NCI-H1930 (cell line): ENCODE measurements around the gene RCOR3.

Source experiments
- DNase-seq, 2 experiments: peaks; one replicate each; lab custom pipeline; 2025; lab: John Stamatoyannopoulos, UW

RCOR3 gene

GRCh38 chr1:211324992-211325775, 66.0 kb downstream of the RCOR3 start:
- DNase-seq = no peak

GRCh38 chr1:211326140-211326527, 67.0 kb downstream of the RCOR3 start:
- no peak for DNase-seq

- DNase-seq = peak; percentile 10 to 44
These were observed 67.6 kb downstream of the RCOR3 start, which contains the start of gene TRAF5 for GRCh38 chr1:211326528-211327345. Gene TRAF5 (plus strand): TSS chr1:211326833. CDS start chr1:211353240, 26,407 bp downstream.

GRCh38 chr1:211327346-211327921, 68.3 kb downstream of the RCOR3 start:
- DNase-seq = no peak

GRCh38 chr1:211328084-211328694, 69.0 kb downstream of the RCOR3 start:
- DNase-seq = no peak

GRCh38 chr1:211328866-211329475, 69.8 kb downstream of the RCOR3 start:
- no peak for DNase-seq

- no peak for DNase-seq
These were observed 70.6 kb downstream of the RCOR3 start for GRCh38 chr1:211329764-211330201.

- no peak for DNase-seq
These were observed 71.2 kb downstream of the RCOR3 start for GRCh38 chr1:211330282-211330936.

GRCh38 chr1:211331011-211331709, 72.0 kb downstream of the RCOR3 start:
- DNase-seq = no peak

GRCh38 chr1:211332036-211332616, 73.0 kb downstream of the RCOR3 start:
- no peak for DNase-seq

GRCh38 chr1:211332830-211333229, 73.7 kb downstream of the RCOR3 start:
- no peak for DNase-seq

- no peak for DNase-seq
These were observed 74.7 kb downstream of the RCOR3 start for GRCh38 chr1:211333906-211334305.

- no peak for DNase-seq
These were observed 75.8 kb downstream of the RCOR3 start for GRCh38 chr1:211334986-211335385.

GRCh38 chr1:211335522-211336157, 76.5 kb downstream of the RCOR3 start:
- no peak for DNase-seq

- no peak for DNase-seq
These were observed 77.0 kb downstream of the RCOR3 start for GRCh38 chr1:211336161-211336560.

- no peak for DNase-seq
These were observed 77.6 kb downstream of the RCOR3 start for GRCh38 chr1:211336775-211337174.

- no peak for DNase-seq
These were observed 78.5 kb downstream of the RCOR3 start for GRCh38 chr1:211337430-211338223.

GRCh38 chr1:211338224-211338620, 79.1 kb downstream of the RCOR3 start:
- no peak for DNase-seq

- no peak for DNase-seq
These were observed 80.5 kb downstream of the RCOR3 start for GRCh38 chr1:211339631-211340041.
